Astrocyte (in vitro differentiated cells and primary cell): ENCODE measurements around the gene PPBP. TPM values are rescaled to one million over a fixed set of nuclear protein-coding genes. Genes with fewer than 3 reads are reported as not detected.

Source experiments
- DNase-seq: peaks from one replicate; pipeline ENCODE4 v3.0.0-alpha.2; 2010; ENCODE audit warnings: low read depth
- FAIRE-seq: peaks from 2 replicates; lab custom pipeline; 2011; peaks lifted over from hg19 to GRCh38; lab: Jason Lieb, UNC
- H2AFZ ChIP-seq: 2 replicates; pipeline ENCODE4 v1.6.0; 2012; ENCODE audit warnings: low read depth, low read length, inconsistent platforms
- H3K27ac ChIP-seq: 2 replicates; pipeline ENCODE4 v1.5.1; 2011; ENCODE audit warnings: low read depth, low read length, inconsistent platforms
- H3K27me3 ChIP-seq: 2 replicates; pipeline ENCODE4 v1.6.0; 2011; ENCODE audit warnings: low read length, inconsistent platforms; ENCODE audit not compliant: insufficient read depth
- H3K36me3 ChIP-seq: 2 replicates; pipeline ENCODE4 v1.5.1; 2011; ENCODE audit warnings: low read length, inconsistent platforms; ENCODE audit not compliant: insufficient read depth
- H3K4me1 ChIP-seq: 2 replicates; pipeline ENCODE4 v1.5.1; 2011; ENCODE audit warnings: low read length, inconsistent platforms; ENCODE audit not compliant: insufficient read depth
- H3K4me2 ChIP-seq: 2 replicates; pipeline ENCODE4 v1.6.0; 2012; ENCODE audit warnings: low read length, inconsistent platforms
- H3K4me3 ChIP-seq: 2 replicates; pipeline ENCODE4 v1.5.1; 2011; ENCODE audit warnings: low read depth, mild to moderate bottlenecking, low read length, inconsistent platforms; ENCODE audit not compliant: insufficient read depth
- H3K79me2 ChIP-seq: 2 replicates; pipeline ENCODE4 v1.6.0; 2012; ENCODE audit warnings: mild to moderate bottlenecking, low read length, inconsistent platforms; ENCODE audit not compliant: insufficient read depth
- H3K9ac ChIP-seq: 2 replicates; pipeline ENCODE4 v1.6.0; 2012; ENCODE audit warnings: mild to moderate bottlenecking, low read length, inconsistent platforms
- H3K9me3 ChIP-seq: 2 replicates; pipeline ENCODE4 v1.5.1; 2012; ENCODE audit warnings: low read depth, mild to moderate bottlenecking, low read length, inconsistent platforms; ENCODE audit not compliant: insufficient read depth
- H4K20me1 ChIP-seq: 2 replicates; pipeline ENCODE4 v1.6.0; 2012; ENCODE audit warnings: low read length, inconsistent platforms; ENCODE audit not compliant: insufficient read depth
- H3K27ac Mint-ChIP-seq: one replicate; pipeline ENCODE4 v1.8.0; 2021; ENCODE audit warnings: mild to moderate bottlenecking, mixed read lengths; ENCODE audit not compliant: unreplicated experiment
- H3K27me3 Mint-ChIP-seq: one replicate; pipeline ENCODE4 v1.8.0; 2021; ENCODE audit warnings: low read depth, mixed read lengths; ENCODE audit not compliant: unreplicated experiment
- H3K36me3 Mint-ChIP-seq: one replicate; pipeline ENCODE4 v1.8.0; 2021; ENCODE audit warnings: low read depth, mixed read lengths; ENCODE audit not compliant: unreplicated experiment
- H3K4me1 Mint-ChIP-seq: one replicate; pipeline ENCODE4 v1.8.0; 2021; ENCODE audit warnings: low read depth, mixed read lengths; ENCODE audit not compliant: unreplicated experiment
- H3K4me3 Mint-ChIP-seq: one replicate; pipeline ENCODE4 v1.8.0; 2021; ENCODE audit warnings: mild to moderate bottlenecking, moderate library complexity, mixed read lengths; ENCODE audit not compliant: unreplicated experiment
- H3K9me3 Mint-ChIP-seq: one replicate; pipeline ENCODE4 v1.8.0; 2021; ENCODE audit warnings: mild to moderate bottlenecking, mixed read lengths; ENCODE audit not compliant: unreplicated experiment
- CTCF ChIP-seq: IDR thresholded peaks from 2 replicates; pipeline ENCODE4 v1.5.1; 2011; ENCODE audit warnings: low read depth, mild to moderate bottlenecking, inconsistent platforms, low read length, moderate library complexity; ENCODE audit not compliant: insufficient read depth
- EZH2 ChIP-seq: IDR thresholded peaks from 2 replicates; pipeline ENCODE4 v1.6.1; 2012; ENCODE audit warnings: mild to moderate bottlenecking, low read length, inconsistent platforms; ENCODE audit not compliant: insufficient read depth
- total RNA-seq: library from RNA; stranded (reverse); gene quantifications from 2 replicates; pipeline ENCODE4 v1.2.1, GENCODE V29; 2021

Gene PPBP
- total RNA-seq, 1 donor from 2014 or later: not detected

DNA sequence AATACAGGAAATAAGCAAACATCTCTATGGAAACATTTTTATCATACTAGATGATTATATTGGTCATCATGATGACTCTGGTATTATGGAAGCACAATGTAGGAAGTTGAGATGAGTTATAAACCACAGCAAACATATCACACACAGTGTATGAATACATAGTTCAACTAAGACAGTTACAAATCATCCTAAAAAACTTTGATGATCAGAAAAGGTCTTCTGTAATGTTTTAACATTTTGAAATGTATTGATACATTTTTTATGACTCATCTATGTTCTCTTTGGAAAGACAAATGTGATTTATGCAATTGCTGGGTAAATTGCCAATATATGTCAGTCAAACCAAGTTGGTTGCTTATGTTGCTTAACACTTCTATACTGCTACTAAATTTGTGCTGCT lies 45.7 kb upstream of the PPBP start:
- TF ChIP-seq CTCF: no peak
- no peaks in the 10 kb centered on the region for H4K20me1 ChIP-seq
- H3K4me1 Mint-ChIP-seq: no peaks in the 10 kb centered on the region

DNA sequence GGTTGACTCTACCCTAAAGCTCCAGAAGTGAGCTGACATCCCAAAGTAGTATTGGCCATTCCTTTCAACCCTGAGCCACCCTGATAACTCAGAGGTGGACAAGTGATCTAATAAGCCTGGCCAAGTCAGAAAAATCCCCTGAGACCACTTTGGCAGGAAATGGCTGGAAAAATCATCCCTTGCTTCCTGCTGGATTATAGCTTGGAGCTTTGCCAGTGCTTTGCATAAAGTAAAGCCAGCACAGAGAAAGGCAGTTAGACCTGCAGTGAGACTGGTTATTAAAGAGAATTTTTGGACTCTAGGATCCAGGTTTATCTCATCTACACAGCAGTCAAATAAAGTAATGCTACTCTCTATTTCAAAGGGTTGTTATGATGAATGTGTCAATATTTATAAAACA lies 44.1 kb upstream of the PPBP start:
- no peak overlapping the region for H2AFZ ChIP-seq
- TF ChIP-seq CTCF: no peak
- no peak for TF ChIP-seq EZH2

More for the DNA sequence above, 45.7 kb upstream of the PPBP start:
- Mint-ChIP-seq H3K27ac (no peak overlapping the region), H3K36me3 (no peaks in the 10 kb centered on the region), H3K4me3 (no peak overlapping the region), H3K9me3 (no peaks in the 10 kb centered on the region), H3K27me3 (no peaks in the 10 kb centered on the region)
- no peaks in the 10 kb centered on the region for H3K36me3 ChIP-seq
- H3K79me2 ChIP-seq: no peaks in the 10 kb centered on the region
- no peaks in the 10 kb centered on the region for H3K9me3 ChIP-seq
- H3K27ac ChIP-seq: no peak overlapping the region
- no peak overlapping the region for H3K4me3 ChIP-seq
- no peak for DNase-seq
- no peaks in the 10 kb centered on the region for H3K27me3 ChIP-seq
- H3K4me2 ChIP-seq: no peak overlapping the region
- H3K9ac ChIP-seq: no peak overlapping the region
- H3K4me1 ChIP-seq: peaks cover 4% of the 10 kb centered on the region
- no peak overlapping the region for H2AFZ ChIP-seq
- FAIRE-seq: no peak

GRCh38 chr4:74031576-74031975 lies 43.6 kb upstream of the PPBP start:
- Histone ChIP-seq H4K20me1 (no peaks in the 10 kb centered on the region), H3K27me3 (no peaks in the 10 kb centered on the region), H3K9me3 (no peaks in the 10 kb centered on the region), H3K4me3 (no peak overlapping the region), H3K9ac (no peak overlapping the region), H3K27ac (no peak overlapping the region), H3K79me2 (no peaks in the 10 kb centered on the region), H2AFZ (no peak overlapping the region), H3K4me2 (no peak overlapping the region), H3K4me1 (no peaks in the 10 kb centered on the region), H3K36me3 (no peaks in the 10 kb centered on the region)
- DNase-seq: no peak
- TF ChIP-seq EZH2 (no peak), CTCF (no peak)
- H3K4me3 Mint-ChIP-seq: no peak overlapping the region
- no peaks in the 10 kb centered on the region for H3K9me3 Mint-ChIP-seq
- H3K36me3 Mint-ChIP-seq: no peaks in the 10 kb centered on the region
- no peaks in the 10 kb centered on the region for H3K4me1 Mint-ChIP-seq
- H3K27ac Mint-ChIP-seq: no peak overlapping the region
- FAIRE-seq: no peak
- H3K27me3 Mint-ChIP-seq: no peaks in the 10 kb centered on the region

More for the DNA sequence above, 44.1 kb upstream of the PPBP start:
- no peaks in the 10 kb centered on the region for H4K20me1 ChIP-seq
- no peaks in the 10 kb centered on the region for H3K79me2 ChIP-seq
- H3K9me3 Mint-ChIP-seq: no peaks in the 10 kb centered on the region
- H3K27ac Mint-ChIP-seq: no peak overlapping the region
- no peak for DNase-seq
- H3K36me3 ChIP-seq: no peaks in the 10 kb centered on the region
- no peak for FAIRE-seq
- no peak overlapping the region for H3K4me3 ChIP-seq
- H3K27ac ChIP-seq: no peak overlapping the region
- H3K9ac ChIP-seq: no peak overlapping the region
- H3K4me1 ChIP-seq: no peaks in the 10 kb centered on the region
- H3K4me1 Mint-ChIP-seq: no peaks in the 10 kb centered on the region
- no peaks in the 10 kb centered on the region for H3K27me3 ChIP-seq
- no peaks in the 10 kb centered on the region for H3K9me3 ChIP-seq
- no peak overlapping the region for H3K4me3 Mint-ChIP-seq
- H3K27me3 Mint-ChIP-seq: no peaks in the 10 kb centered on the region
- H3K4me2 ChIP-seq: no peak overlapping the region
- no peaks in the 10 kb centered on the region for H3K36me3 Mint-ChIP-seq
